Mesenchymal stem cell (in vitro differentiated cells and primary cell): ENCODE measurements around the gene TUBB6.
A peak's percentile ranks its signal among the peaks of the same experiment; 100 is the strongest.

Source experiments
- DNase-seq: peaks from one replicate; pipeline ENCODE4 v3.0.0-alpha.2; 2013
- H2AFZ ChIP-seq: one replicate; pipeline ENCODE4 v1.6.1; 2013; ENCODE audit warnings: low read depth, mild to moderate bottlenecking, control low read depth, inconsistent platforms, low read length, moderate library complexity
- H2AK5ac ChIP-seq: 2 replicates; pipeline ENCODE4 v1.6.1; 2013; ENCODE audit warnings: low read length, moderate library complexity, mild to moderate bottlenecking, inconsistent platforms; ENCODE audit not compliant: severe bottlenecking
- H2BK120ac ChIP-seq: one replicate; pipeline ENCODE4 v1.6.1; 2013; ENCODE audit warnings: low read depth, mild to moderate bottlenecking, inconsistent platforms, low read length, moderate library complexity
- H2BK12ac ChIP-seq, 2 experiments: one replicate each; pipeline ENCODE4 v1.6.1; 2013; ENCODE audit warnings: inconsistent platforms in 2 of 2, low read length in 2 of 2, mild to moderate bottlenecking in 2 of 2, moderate library complexity in 2 of 2, control low read depth in 1 of 2
- H2BK15ac ChIP-seq: one replicate; pipeline ENCODE4 v1.6.1; 2013; ENCODE audit warnings: mild to moderate bottlenecking, low read depth, inconsistent platforms; ENCODE audit not compliant: poor library complexity, severe bottlenecking
- H2BK5ac ChIP-seq: 2 replicates; pipeline ENCODE4 v1.6.1; 2013; ENCODE audit warnings: low read depth, mild to moderate bottlenecking, low read length, control low read depth, inconsistent platforms; ENCODE audit not compliant: poor library complexity, severe bottlenecking
- H3K14ac ChIP-seq, 2 experiments: one replicate each; pipeline ENCODE4 v1.6.1; 2013; ENCODE audit warnings: inconsistent platforms in 2 of 2, low read length in 2 of 2, control low read depth in 1 of 2, mild to moderate bottlenecking in 1 of 2, moderate library complexity in 1 of 2
- H3K18ac ChIP-seq, 2 experiments: one replicate each; pipeline ENCODE4 v1.6.1; 2013; ENCODE audit warnings: inconsistent platforms in 2 of 2, low read length in 2 of 2, control low read depth in 1 of 2, low read depth in 1 of 2, mild to moderate bottlenecking in 1 of 2
- H3K23ac ChIP-seq, 2 experiments: one replicate each; pipeline ENCODE4 v1.6.1; 2013; ENCODE audit warnings: inconsistent platforms in 2 of 2, low read length in 2 of 2, mild to moderate bottlenecking in 2 of 2, moderate library complexity in 2 of 2, control low read depth in 1 of 2
- H3K27ac ChIP-seq: 2 replicates; pipeline ENCODE4 v1.5.1; 2013; ENCODE audit warnings: mild to moderate bottlenecking, moderate library complexity, low read length, control low read depth, inconsistent platforms; ENCODE audit not compliant: poor library complexity, severe bottlenecking
- H3K27me3 ChIP-seq, 2 experiments: 2 replicates each; pipeline versions ENCODE4 v1.6.1 to v1.7.0; 2013; ENCODE audit warnings: low read length in 2 of 2, mild to moderate bottlenecking in 2 of 2, moderate library complexity in 2 of 2, control low read depth in 1 of 2, inconsistent platforms in 1 of 2; ENCODE audit not compliant: control insufficient read depth in 1 of 2, insufficient read depth in 1 of 2
- H3K36me3 ChIP-seq, 2 experiments: 2 replicates each; pipeline versions ENCODE4 v1.6.1 to v1.7.0; 2013; ENCODE audit warnings: low read length in 2 of 2, control low read depth in 1 of 2, inconsistent platforms in 1 of 2, low read depth in 1 of 2, mild to moderate bottlenecking in 1 of 2; ENCODE audit not compliant: insufficient read depth in 2 of 2, control insufficient read depth in 1 of 2
- H3K4ac ChIP-seq, 2 experiments: one replicate each; pipeline ENCODE4 v1.6.1; 2013; ENCODE audit warnings: inconsistent platforms in 2 of 2, low read length in 2 of 2, mild to moderate bottlenecking in 2 of 2, moderate library complexity in 2 of 2, control low read depth in 1 of 2, low read depth in 1 of 2
- H3K4me1 ChIP-seq: 2 replicates; pipeline ENCODE4 v1.6.1; 2013; ENCODE audit warnings: low read depth, low read length, control low read depth; ENCODE audit not compliant: control insufficient read depth, insufficient read depth
- H3K4me2 ChIP-seq: 2 replicates; pipeline ENCODE4 v1.6.1; 2013; ENCODE audit warnings: low read length, mild to moderate bottlenecking, inconsistent platforms; ENCODE audit not compliant: poor library complexity, severe bottlenecking
- H3K4me3 ChIP-seq, 2 experiments: 2 replicates each; pipeline versions ENCODE4 v1.5.1 to v1.7.0; 2013; ENCODE audit warnings: low read length in 2 of 2, mild to moderate bottlenecking in 2 of 2, control low read depth in 1 of 2, low read depth in 1 of 2; ENCODE audit not compliant: insufficient read depth in 1 of 2
- H3K79me1 ChIP-seq: replicated peaks from 2 replicates; pipeline ENCODE4 v1.6.1; 2013; ENCODE audit warnings: mild to moderate bottlenecking, control low read depth, low read length, inconsistent platforms; ENCODE audit not compliant: poor library complexity, severe bottlenecking
- H3K9ac ChIP-seq: 2 replicates; pipeline ENCODE4 v1.7.0; 2013; ENCODE audit warnings: mild to moderate bottlenecking, low read length, moderate library complexity
- H3K9me3 ChIP-seq: 2 replicates; pipeline ENCODE4 v1.7.0; 2013; ENCODE audit warnings: mild to moderate bottlenecking, low read length; ENCODE audit not compliant: control insufficient read depth
- H4K8ac ChIP-seq: one replicate; pipeline ENCODE4 v1.6.1; 2013; ENCODE audit warnings: inconsistent platforms, mild to moderate bottlenecking, low read length, moderate library complexity
- H4K91ac ChIP-seq: one replicate; pipeline ENCODE4 v1.6.1; 2013; ENCODE audit warnings: mild to moderate bottlenecking, low read length, inconsistent platforms
- WGBS: methylation state at CpG from one replicate; pipeline ENCODE4 v1.1.7; 2013; ENCODE audit warnings: mixed read lengths; 5-methylcytosine and 5-hydroxymethylcytosine counted together

Gene TUBB6

DNA sequence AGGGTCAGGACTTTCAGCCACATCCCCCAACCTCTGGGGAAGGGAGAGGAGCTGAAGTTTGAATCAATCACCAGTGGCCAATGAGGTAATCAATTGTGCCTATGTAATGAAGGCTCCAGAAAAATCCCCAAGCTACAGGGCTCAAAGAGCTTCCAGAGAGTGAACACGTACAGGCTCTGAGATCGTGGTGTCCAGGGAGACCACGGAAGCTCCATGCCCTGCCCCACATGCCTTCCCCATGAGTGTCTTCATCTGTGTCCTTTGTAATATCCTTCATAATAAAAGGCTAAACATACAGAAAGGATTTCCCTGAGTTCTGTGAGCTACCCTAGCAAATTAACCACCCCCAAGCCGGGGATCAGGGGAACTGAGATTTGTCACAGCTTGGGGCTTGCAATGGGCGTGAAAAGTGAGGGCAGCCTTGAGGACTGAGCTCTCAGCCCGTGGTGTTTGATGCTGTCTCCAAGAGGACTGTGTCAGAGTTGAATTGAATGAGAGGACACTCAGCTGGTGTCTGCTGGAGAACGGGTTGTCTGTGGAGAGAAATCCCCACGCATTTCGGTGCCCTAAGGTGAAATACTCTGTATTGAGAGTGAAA, 25.5 kb upstream of the TUBB6 start:
- Histone ChIP-seq H3K4ac (peak overlapping the region in 1 of 2 experiments; percentile 41), H2BK120ac (peak overlapping the region; percentile 2), H3K36me3 (no peaks in the 10 kb centered on the region), H4K8ac (peak overlapping the region; percentile 55), H4K91ac (peak overlapping the region; percentile 55), H3K4me1 (peaks cover 37% of the 10 kb centered on the region), H3K14ac (no peak overlapping the region), H2BK12ac (peak overlapping the region in 1 of 2 experiments; percentile 38), H3K18ac (peak overlapping the region; percentile 48 to 55), H3K9ac (peak overlapping the region; percentile 78), H3K23ac (no peak overlapping the region), H2AFZ (no peak overlapping the region), H3K4me3 (no peak overlapping the region), H3K27ac (no peak overlapping the region), H3K4me2 (no peak overlapping the region), H3K27me3 (no peaks in the 10 kb centered on the region), H3K9me3 (no peaks in the 10 kb centered on the region), H3K79me1 (peaks cover 2% of the 10 kb centered on the region), H2AK5ac (peak overlapping the region; percentile 60), H2BK15ac (peak overlapping the region; percentile 73), H2BK5ac (no peak overlapping the region)
- 47% methylated on average over 9 of the region's 9 CpGs for WGBS
- DNase-seq = peak; percentile 92

- WGBS = 81% methylated on average over 6 of the region's 6 CpGs
- Histone ChIP-seq H3K4me2 (no peak overlapping the region), H3K4me3 (no peak overlapping the region), H4K8ac (no peak overlapping the region), H2BK5ac (no peak overlapping the region), H3K9me3 (no peaks in the 10 kb centered on the region), H4K91ac (no peak overlapping the region), H3K23ac (no peak overlapping the region), H3K4ac (peak overlapping the region in 1 of 2 experiments; percentile 41), H3K9ac (peak overlapping the region; percentile 78), H2BK12ac (peak overlapping the region in 1 of 2 experiments; percentile 33), H3K27me3 (no peaks in the 10 kb centered on the region), H3K4me1 (peaks cover 39% of the 10 kb centered on the region), H2BK120ac (no peak overlapping the region), H3K36me3 (no peaks in the 10 kb centered on the region), H3K14ac (no peak overlapping the region), H2BK15ac (peak overlapping the region; percentile 33), H2AFZ (no peak overlapping the region), H3K27ac (no peak overlapping the region), H2AK5ac (peak overlapping the region; percentile 18), H3K18ac (no peak overlapping the region), H3K79me1 (peaks cover 2% of the 10 kb centered on the region)
- peak; percentile 41 for DNase-seq
Measured at GRCh38 chr18:12283256-12283655, 24.8 kb upstream of the TUBB6 start.

- H3K23ac ChIP-seq = no peak overlapping the region
- no peak overlapping the region for H3K27ac ChIP-seq
- H2AK5ac ChIP-seq = no peak overlapping the region
- no peak overlapping the region for H3K18ac ChIP-seq
- H4K91ac ChIP-seq = no peak overlapping the region
- H4K8ac ChIP-seq = no peak overlapping the region
- no peaks in the 10 kb centered on the region for H3K9me3 ChIP-seq
- no peak for DNase-seq
- H3K14ac ChIP-seq = no peak overlapping the region
- H2BK120ac ChIP-seq = no peak overlapping the region
- no peaks in the 10 kb centered on the region for H3K27me3 ChIP-seq
- H2BK12ac ChIP-seq = no peak overlapping the region
- H2AFZ ChIP-seq = no peak overlapping the region
- no peak overlapping the region for H3K4ac ChIP-seq
- peaks cover 37% of the 10 kb centered on the region for H3K4me1 ChIP-seq
- no peak overlapping the region for H3K4me2 ChIP-seq
- H3K9ac ChIP-seq = no peak overlapping the region
- H2BK5ac ChIP-seq = no peak overlapping the region
- WGBS = 70% methylated on average over 1 of the region's 1 CpG
- H3K79me1 ChIP-seq = peaks cover 2% of the 10 kb centered on the region
- H3K4me3 ChIP-seq = no peak overlapping the region
- no peak overlapping the region for H2BK15ac ChIP-seq
- no peaks in the 10 kb centered on the region for H3K36me3 ChIP-seq
Measured at GRCh38 chr18:12283666-12284065, 24.4 kb upstream of the TUBB6 start.

GRCh38 chr18:12287131-12287681, 20.8 kb upstream of the TUBB6 start:
- Histone ChIP-seq H3K4me2 (peak overlapping the region; percentile 55), H3K27ac (no peak overlapping the region), H2BK5ac (no peak overlapping the region), H2BK12ac (peak overlapping the region in 1 of 2 experiments; percentile 19), H2BK15ac (no peak overlapping the region), H3K79me1 (no peaks in the 10 kb centered on the region), H3K4me1 (peaks cover 22% of the 10 kb centered on the region), H3K18ac (peak overlapping the region; percentile 38 to 90), H2AFZ (peak overlapping the region; percentile 0), H3K27me3 (no peaks in the 10 kb centered on the region), H3K23ac (peak overlapping the region in 1 of 2 experiments; percentile 46), H2AK5ac (no peak overlapping the region), H4K8ac (peak overlapping the region; percentile 27), H3K4me3 (peak overlapping the region; percentile 48 to 83), H4K91ac (peak overlapping the region; percentile 29), H2BK120ac (no peak overlapping the region), H3K36me3 (no peaks in the 10 kb centered on the region), H3K9me3 (no peaks in the 10 kb centered on the region), H3K9ac (peak overlapping the region; percentile 90), H3K14ac (peak overlapping the region in 1 of 2 experiments; percentile 76), H3K4ac (peak overlapping the region; percentile 47 to 75)
- 28% methylated on average over 30 of the region's 37 CpGs for WGBS
- DNase-seq = no peak
